Measurements from ENCODE around the gene ADGRL1. TPM values are rescaled to one million over a fixed set of nuclear protein-coding genes. Genes with fewer than 3 reads are reported as not detected.
"Not testable (repeated sequence)": the region's sequence is repeated elsewhere in the genome, so short reads cannot be mapped to it uniquely, and the experiment has no call there.

Gene ADGRL1
- total and polyA plus RNA-seq, 2 experiments from 2014 or later: 19.6 to 55.8 TPM

DNA sequence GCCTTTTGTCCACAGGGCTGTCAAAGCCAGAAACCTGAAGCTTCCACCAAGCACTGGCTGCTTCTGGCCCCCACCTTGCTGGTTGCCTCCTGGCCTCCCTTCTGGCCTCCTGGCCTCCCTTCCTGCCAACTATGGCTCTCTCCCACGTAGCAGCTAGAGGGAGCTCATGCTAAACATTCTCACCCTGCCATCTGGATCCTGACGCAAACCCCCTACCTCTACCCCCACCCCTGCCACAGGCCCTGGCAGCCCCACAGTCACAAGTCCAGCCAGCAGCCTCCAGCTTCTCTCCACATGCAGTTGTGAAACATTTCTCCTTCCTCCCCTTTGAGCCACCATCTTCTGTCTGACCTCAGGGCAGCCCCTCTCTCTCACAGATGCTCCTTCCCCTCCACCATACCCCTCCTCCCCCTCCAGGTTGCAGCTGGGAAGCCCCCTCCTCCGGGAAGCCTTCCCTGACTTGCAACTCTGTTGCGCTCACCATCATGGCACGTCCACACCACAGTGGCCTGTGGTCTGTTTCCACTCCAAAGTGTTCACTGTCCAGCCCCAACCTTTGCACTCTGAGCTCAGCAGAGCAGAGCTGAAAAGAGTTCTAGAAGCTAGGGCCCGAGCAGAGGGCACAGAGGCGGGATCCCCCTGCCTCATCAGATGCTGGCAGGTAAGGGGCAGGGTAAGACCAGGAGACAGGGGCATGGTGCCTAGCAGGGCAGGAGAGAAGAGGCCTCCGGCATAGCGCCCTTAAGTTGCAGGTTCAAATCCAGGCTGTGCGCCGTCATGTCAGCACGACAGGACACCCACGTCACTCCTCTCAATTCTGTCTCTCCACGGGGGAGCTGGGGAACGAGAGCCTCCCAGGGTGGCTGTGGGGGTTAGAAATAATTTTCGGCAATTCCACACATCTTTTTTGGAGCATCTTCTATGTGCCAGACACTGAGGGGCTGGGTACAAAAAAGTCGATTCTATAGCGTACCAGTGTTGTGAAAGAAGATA is 7.3 kb downstream of the ADGRL1 start:
- no peaks in the 10 kb centered on the region for H3K27me3 ChIP-seq
- TF ChIP-seq, protein P1, sequence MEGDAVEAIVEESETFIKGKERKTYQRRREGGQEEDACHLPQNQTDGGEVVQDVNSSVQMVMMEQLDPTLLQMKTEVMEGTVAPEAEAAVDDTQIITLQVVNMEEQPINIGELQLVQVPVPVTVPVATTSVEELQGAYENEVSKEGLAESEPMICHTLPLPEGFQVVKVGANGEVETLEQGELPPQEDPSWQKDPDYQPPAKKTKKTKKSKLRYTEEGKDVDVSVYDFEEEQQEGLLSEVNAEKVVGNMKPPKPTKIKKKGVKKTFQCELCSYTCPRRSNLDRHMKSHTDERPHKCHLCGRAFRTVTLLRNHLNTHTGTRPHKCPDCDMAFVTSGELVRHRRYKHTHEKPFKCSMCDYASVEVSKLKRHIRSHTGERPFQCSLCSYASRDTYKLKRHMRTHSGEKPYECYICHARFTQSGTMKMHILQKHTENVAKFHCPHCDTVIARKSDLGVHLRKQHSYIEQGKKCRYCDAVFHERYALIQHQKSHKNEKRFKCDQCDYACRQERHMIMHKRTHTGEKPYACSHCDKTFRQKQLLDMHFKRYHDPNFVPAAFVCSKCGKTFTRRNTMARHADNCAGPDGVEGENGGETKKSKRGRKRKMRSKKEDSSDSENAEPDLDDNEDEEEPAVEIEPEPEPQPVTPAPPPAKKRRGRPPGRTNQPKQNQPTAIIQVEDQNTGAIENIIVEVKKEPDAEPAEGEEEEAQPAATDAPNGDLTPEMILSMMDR (IDR thresholded peaks at IDR 0.05; ENCODE audit: low read depth, low read length): no peak
- H3K4me3 ChIP-seq: no peak overlapping the region
- H3K9me3 ChIP-seq (ENCODE audit: low read depth): no peaks in the 10 kb centered on the region
- peak in 1 of 2 donors; percentile 46 for DNase-seq (ENCODE audit: low read depth in 1 of 2, low spot score in 1 of 2)
- H3K4me1 ChIP-seq (ENCODE audit: low read depth): peaks cover 3% of the 10 kb centered on the region
- no peak overlapping the region for H3K27ac ChIP-seq
- no peaks in the 10 kb centered on the region for H3K36me3 ChIP-seq

GRCh38 chr19:14197882-14198281 is 8.1 kb downstream of the ADGRL1 start:
- Histone ChIP-seq H3K27me3 (no peaks in the 10 kb centered on the region), H3K9me3 (ENCODE audit: low read depth) (no peaks in the 10 kb centered on the region), H3K27ac (no peak overlapping the region), H3K4me3 (no peak overlapping the region), H3K36me3 (no peaks in the 10 kb centered on the region), H3K4me1 (ENCODE audit: low read depth) (no peaks in the 10 kb centered on the region)
- TF ChIP-seq, protein P1 (IDR thresholded peaks at IDR 0.05; ENCODE audit: low read depth, low read length): no peak
- no peak for DNase-seq (ENCODE audit: low read depth in 1 of 2, low spot score in 1 of 2)

GRCh38 chr19:14197288-14197687 is 8.7 kb downstream of the ADGRL1 start:
- not testable (repeated sequence) for H3K36me3 ChIP-seq; H3K4me3 ChIP-seq; H3K27me3 ChIP-seq; DNase-seq (ENCODE audit: low read depth in 1 of 2, low spot score in 1 of 2); H3K9me3 ChIP-seq (ENCODE audit: low read depth); H3K4me1 ChIP-seq (ENCODE audit: low read depth); H3K27ac ChIP-seq

GRCh38 chr19:14196105-14196504 is 9.9 kb downstream of the ADGRL1 start:
- H3K27ac ChIP-seq; H3K9me3 ChIP-seq (ENCODE audit: low read depth); H3K36me3 ChIP-seq; H3K4me1 ChIP-seq (ENCODE audit: low read depth); H3K4me3 ChIP-seq; H3K27me3 ChIP-seq: not testable (repeated sequence)
- peak; percentile 50 to 65 for DNase-seq (ENCODE audit: low read depth in 1 of 2, low spot score in 1 of 2)
- TF ChIP-seq, protein P1 (IDR thresholded peaks at IDR 0.05; ENCODE audit: low read depth, low read length): peak; percentile 59

DNA sequence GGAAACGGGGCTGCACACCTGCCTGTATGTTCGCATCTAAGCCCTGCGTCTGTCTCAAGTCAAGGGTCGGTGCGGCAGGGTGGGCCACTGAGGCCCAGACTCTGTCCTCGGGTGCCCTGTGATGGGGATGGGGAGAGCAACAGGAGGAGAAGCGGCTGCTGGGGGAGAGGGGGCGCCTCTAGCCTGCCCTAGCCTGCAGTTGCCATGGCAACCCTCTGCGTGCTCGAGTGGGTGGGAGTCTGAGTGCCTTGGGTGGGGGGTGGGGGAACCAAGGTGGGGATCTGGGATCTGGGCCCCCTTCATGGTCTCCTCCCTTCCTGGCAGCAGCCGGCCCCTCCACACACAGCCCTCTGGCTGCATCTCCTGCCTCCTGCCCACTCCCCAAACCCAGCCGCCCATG is 10.8 kb downstream of the ADGRL1 start:
- H3K36me3 ChIP-seq; H3K27me3 ChIP-seq; DNase-seq (ENCODE audit: low read depth in 1 of 2, low spot score in 1 of 2); H3K4me1 ChIP-seq (ENCODE audit: low read depth); H3K27ac ChIP-seq; H3K4me3 ChIP-seq; H3K9me3 ChIP-seq (ENCODE audit: low read depth): not testable (repeated sequence)

- DNase-seq (ENCODE audit: low read depth in 1 of 2, low spot score in 1 of 2): no peak
- no peak overlapping the region for H3K27ac ChIP-seq
- TF ChIP-seq, protein P1 (IDR thresholded peaks at IDR 0.05; ENCODE audit: low read depth, low read length): no peak
Measured at GRCh38 chr19:14189415-14189814, 16.6 kb downstream of the ADGRL1 start.

GRCh38 chr19:14188086-14188485 is 17.9 kb downstream of the ADGRL1 start:
- not testable (repeated sequence) for H3K4me1 ChIP-seq (ENCODE audit: low read depth); H3K9me3 ChIP-seq (ENCODE audit: low read depth); H3K27ac ChIP-seq; H3K36me3 ChIP-seq; H3K27me3 ChIP-seq; DNase-seq (ENCODE audit: low read depth in 1 of 2, low spot score in 1 of 2); H3K4me3 ChIP-seq

More at GRCh38 chr19:14189415-14189814, 16.6 kb downstream of the ADGRL1 start:
- no peak overlapping the region for H3K4me3 ChIP-seq
- H3K36me3 ChIP-seq: no peaks in the 10 kb centered on the region
- no peaks in the 10 kb centered on the region for H3K27me3 ChIP-seq
- H3K9me3 ChIP-seq (ENCODE audit: low read depth): no peaks in the 10 kb centered on the region
- H3K4me1 ChIP-seq (ENCODE audit: low read depth): no peaks in the 10 kb centered on the region

All from cardiac muscle cell (in vitro differentiated cells and primary cell).